ENCODE measurements around the gene DIS3L2.

DIS3L2 gene

DNA sequence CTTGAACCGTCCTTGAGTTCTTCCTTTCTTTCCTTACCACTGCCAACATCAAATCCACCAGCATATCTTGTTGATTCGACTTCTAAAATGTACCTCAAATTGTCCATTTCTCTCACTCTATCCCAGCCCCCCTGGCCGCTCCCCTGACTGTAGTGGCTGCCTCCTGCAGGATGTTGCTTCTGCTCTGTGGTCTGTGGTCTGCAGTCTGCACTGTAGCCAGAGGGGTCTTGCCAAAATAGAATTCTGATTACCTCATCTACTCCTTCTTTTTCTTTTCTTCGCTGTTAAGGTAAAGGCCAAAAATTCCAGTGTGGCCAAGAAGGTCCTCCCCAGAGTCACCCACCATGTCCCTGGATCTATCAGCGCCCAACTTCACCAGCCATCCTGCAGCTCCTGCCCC is 337.6 kb downstream of the DIS3L2 start:
- DNase-seq: no peak

GRCh38 chr2:232299927-232300674 is 338.6 kb downstream of the DIS3L2 start:
- H3K27me3 ChIP-seq (ENCODE audit: insufficient read depth, low read length, poor library complexity): no peaks in the 10 kb centered on the region
- no peaks in the 10 kb centered on the region for H3K36me3 ChIP-seq (ENCODE audit: control insufficient read depth, insufficient read depth, low read length)
- no peak for DNase-seq
- H4K5ac ChIP-seq (ENCODE audit: low read length): no peak overlapping the region
- no CpG with 5 or more reads among the region's 6 CpGs for WGBS (ENCODE audit: extremely low coverage, insufficient coverage, low lambda C conversion rate)
- H3K9ac ChIP-seq (ENCODE audit: low read length): no peak overlapping the region
- no peak overlapping the region for H2BK120ac ChIP-seq (ENCODE audit: low read depth, low read length)
- H2AK5ac ChIP-seq (ENCODE audit: low read length): no peak overlapping the region
- no peak overlapping the region for H3K4me3 ChIP-seq (ENCODE audit: low read length)
- no peak overlapping the region for H3K23ac ChIP-seq (ENCODE audit: low read length)
- no peak overlapping the region for H2BK5ac ChIP-seq (ENCODE audit: low read length)
- H3K27ac ChIP-seq (ENCODE audit: low read depth, low read length): no peak overlapping the region
- no peak overlapping the region for H4K8ac ChIP-seq (ENCODE audit: low read depth, low read length)
- H3K4me1 ChIP-seq (ENCODE audit: control insufficient read depth, low read depth, low read length): no peaks in the 10 kb centered on the region
- H3K56ac ChIP-seq (ENCODE audit: low read length): no peak overlapping the region
- no peak overlapping the region for H3K4ac ChIP-seq (ENCODE audit: low read depth, low read length)
- no peaks in the 10 kb centered on the region for H3K79me2 ChIP-seq (ENCODE audit: control insufficient read depth, insufficient read depth, low read length)
- H2BK15ac ChIP-seq (replicated peaks; ENCODE audit: low read depth): no peak overlapping the region
- no peaks in the 10 kb centered on the region for H3K79me1 ChIP-seq (ENCODE audit: low read length)
- H3K4me2 ChIP-seq (ENCODE audit: low read length): no peak overlapping the region
- no peak overlapping the region for H3K18ac ChIP-seq (ENCODE audit: low read length)

More for the DNA sequence above, 337.6 kb downstream of the DIS3L2 start:
- Histone ChIP-seq H3K79me2 (ENCODE audit: control insufficient read depth, insufficient read depth, low read length) (no peaks in the 10 kb centered on the region), H3K27me3 (ENCODE audit: insufficient read depth, low read length, poor library complexity) (no peaks in the 10 kb centered on the region), H3K27ac (ENCODE audit: low read depth, low read length) (no peak overlapping the region), H3K56ac (ENCODE audit: low read length) (no peak overlapping the region), H3K4me3 (ENCODE audit: low read length) (no peak overlapping the region), H3K79me1 (ENCODE audit: low read length) (no peaks in the 10 kb centered on the region), H2AK5ac (ENCODE audit: low read length) (no peak overlapping the region), H3K4me2 (ENCODE audit: low read length) (no peak overlapping the region), H2BK15ac (replicated peaks; ENCODE audit: low read depth) (no peak overlapping the region), H2BK5ac (ENCODE audit: low read length) (no peak overlapping the region), H3K9ac (ENCODE audit: low read length) (no peak overlapping the region), H4K5ac (ENCODE audit: low read length) (no peak overlapping the region), H3K36me3 (ENCODE audit: control insufficient read depth, insufficient read depth, low read length) (no peaks in the 10 kb centered on the region), H3K4me1 (ENCODE audit: control insufficient read depth, low read depth, low read length) (no peaks in the 10 kb centered on the region), H3K23ac (ENCODE audit: low read length) (no peak overlapping the region), H2BK120ac (ENCODE audit: low read depth, low read length) (no peak overlapping the region), H3K18ac (ENCODE audit: low read length) (no peak overlapping the region), H4K8ac (ENCODE audit: low read depth, low read length) (no peak overlapping the region), H3K4ac (ENCODE audit: low read depth, low read length) (no peak overlapping the region)
- WGBS (ENCODE audit: extremely low coverage, insufficient coverage, low lambda C conversion rate): no CpG with 5 or more reads among the region's 5 CpGs

DNA sequence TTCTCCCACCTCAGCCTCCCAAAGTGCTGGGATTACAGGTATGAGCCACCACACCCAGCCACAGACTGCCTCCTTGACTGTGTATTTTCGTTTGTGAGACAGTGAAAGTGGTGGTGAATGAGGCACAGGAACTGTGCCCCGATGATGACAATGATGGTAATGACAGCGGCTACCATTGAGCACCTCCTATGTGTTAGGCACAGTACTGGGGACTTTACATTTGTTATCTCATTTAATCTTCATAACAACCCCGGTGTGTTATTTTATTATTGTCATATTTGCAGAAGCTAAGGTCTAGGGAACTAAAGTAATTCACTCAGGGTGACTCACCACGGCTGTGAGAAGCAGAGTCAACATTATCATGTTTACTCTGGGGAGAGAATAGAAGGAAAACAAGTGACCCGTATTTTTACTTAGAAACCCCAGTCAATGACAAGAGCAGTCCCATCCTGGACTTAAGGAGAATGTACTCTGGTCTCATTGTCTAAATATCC is 339.4 kb downstream of the DIS3L2 start:
- Histone ChIP-seq H3K79me1 (ENCODE audit: low read length) (no peaks in the 10 kb centered on the region), H3K36me3 (ENCODE audit: control insufficient read depth, insufficient read depth, low read length) (no peaks in the 10 kb centered on the region), H2BK5ac (ENCODE audit: low read length) (no peak overlapping the region), H3K79me2 (ENCODE audit: control insufficient read depth, insufficient read depth, low read length) (no peaks in the 10 kb centered on the region), H2BK15ac (replicated peaks; ENCODE audit: low read depth) (no peak overlapping the region), H3K18ac (ENCODE audit: low read length) (no peak overlapping the region), H3K27me3 (ENCODE audit: insufficient read depth, low read length, poor library complexity) (no peaks in the 10 kb centered on the region), H2AK5ac (ENCODE audit: low read length) (no peak overlapping the region), H3K27ac (ENCODE audit: low read depth, low read length) (no peak overlapping the region), H3K4me2 (ENCODE audit: low read length) (no peak overlapping the region), H4K5ac (ENCODE audit: low read length) (no peak overlapping the region), H3K4ac (ENCODE audit: low read depth, low read length) (no peak overlapping the region), H3K9ac (ENCODE audit: low read length) (no peak overlapping the region), H2BK120ac (ENCODE audit: low read depth, low read length) (no peak overlapping the region), H3K56ac (ENCODE audit: low read length) (no peak overlapping the region), H3K4me1 (ENCODE audit: control insufficient read depth, low read depth, low read length) (no peaks in the 10 kb centered on the region), H3K4me3 (ENCODE audit: low read length) (no peak overlapping the region), H3K23ac (ENCODE audit: low read length) (no peak overlapping the region), H4K8ac (ENCODE audit: low read depth, low read length) (no peak overlapping the region)
- no peak for DNase-seq
- WGBS (ENCODE audit: extremely low coverage, insufficient coverage, low lambda C conversion rate): no CpG with 5 or more reads among the region's 6 CpGs

DNA sequence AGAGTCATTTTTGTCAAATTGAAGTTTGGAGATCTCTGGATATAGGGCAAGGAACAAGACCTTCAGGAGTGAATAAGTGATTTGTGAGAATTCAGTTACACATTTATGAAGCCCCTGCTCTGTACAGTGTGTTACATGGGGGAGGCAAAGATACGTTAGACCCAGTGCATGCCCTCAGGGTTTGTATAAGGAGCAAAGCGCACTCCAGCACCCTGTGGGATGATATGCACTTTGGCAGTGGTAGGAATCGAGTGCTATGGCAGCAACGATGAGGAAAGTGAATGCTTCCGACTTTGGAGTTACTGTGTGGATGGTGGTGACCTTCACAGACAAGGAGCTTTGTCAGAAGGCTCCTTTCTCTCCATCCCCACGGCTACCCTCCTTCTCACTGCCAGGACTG is 342.7 kb downstream of the DIS3L2 start:
- H3K56ac ChIP-seq (ENCODE audit: low read length): no peak overlapping the region
- H2BK5ac ChIP-seq (ENCODE audit: low read length): no peak overlapping the region
- H2BK120ac ChIP-seq (ENCODE audit: low read depth, low read length): no peak overlapping the region
- WGBS (ENCODE audit: extremely low coverage, insufficient coverage, low lambda C conversion rate): no CpG with 5 or more reads among the region's 6 CpGs
- no peak overlapping the region for H3K4me3 ChIP-seq (ENCODE audit: low read length)
- no peaks in the 10 kb centered on the region for H3K4me1 ChIP-seq (ENCODE audit: control insufficient read depth, low read depth, low read length)
- H3K18ac ChIP-seq (ENCODE audit: low read length): no peak overlapping the region
- H3K79me2 ChIP-seq (ENCODE audit: control insufficient read depth, insufficient read depth, low read length): no peaks in the 10 kb centered on the region
- no peak overlapping the region for H3K4ac ChIP-seq (ENCODE audit: low read depth, low read length)
- no peak for DNase-seq
- no peak overlapping the region for H3K27ac ChIP-seq (ENCODE audit: low read depth, low read length)
- no peak overlapping the region for H3K9ac ChIP-seq (ENCODE audit: low read length)
- no peak overlapping the region for H4K8ac ChIP-seq (ENCODE audit: low read depth, low read length)
- H3K4me2 ChIP-seq (ENCODE audit: low read length): no peak overlapping the region
- no peak overlapping the region for H3K23ac ChIP-seq (ENCODE audit: low read length)
- H3K27me3 ChIP-seq (ENCODE audit: insufficient read depth, low read length, poor library complexity): no peaks in the 10 kb centered on the region
- H3K36me3 ChIP-seq (ENCODE audit: control insufficient read depth, insufficient read depth, low read length): no peaks in the 10 kb centered on the region
- H4K5ac ChIP-seq (ENCODE audit: low read length): no peak overlapping the region
- no peak overlapping the region for H2BK15ac ChIP-seq (replicated peaks; ENCODE audit: low read depth)
- no peaks in the 10 kb centered on the region for H3K79me1 ChIP-seq (ENCODE audit: low read length)
- no peak overlapping the region for H2AK5ac ChIP-seq (ENCODE audit: low read length)

GRCh38 chr2:232306741-232307305 is 345.3 kb downstream of the DIS3L2 start:
- no peak overlapping the region for H3K4me2 ChIP-seq (ENCODE audit: low read length)
- WGBS (ENCODE audit: extremely low coverage, insufficient coverage, low lambda C conversion rate): no CpG with 5 or more reads among the region's 7 CpGs
- H4K8ac ChIP-seq (ENCODE audit: low read depth, low read length): no peak overlapping the region
- H3K27ac ChIP-seq (ENCODE audit: low read depth, low read length): no peak overlapping the region
- no peak for DNase-seq
- H3K18ac ChIP-seq (ENCODE audit: low read length): no peak overlapping the region
- H4K5ac ChIP-seq (ENCODE audit: low read length): no peak overlapping the region
- H2BK15ac ChIP-seq (replicated peaks; ENCODE audit: low read depth): no peak overlapping the region
- H3K4me1 ChIP-seq (ENCODE audit: control insufficient read depth, low read depth, low read length): no peaks in the 10 kb centered on the region
- no peak overlapping the region for H3K4ac ChIP-seq (ENCODE audit: low read depth, low read length)
- no peak overlapping the region for H3K4me3 ChIP-seq (ENCODE audit: low read length)
- H3K79me2 ChIP-seq (ENCODE audit: control insufficient read depth, insufficient read depth, low read length): no peaks in the 10 kb centered on the region
- H3K23ac ChIP-seq (ENCODE audit: low read length): no peak overlapping the region
- no peak overlapping the region for H2AK5ac ChIP-seq (ENCODE audit: low read length)
- no peak overlapping the region for H3K9ac ChIP-seq (ENCODE audit: low read length)
- H3K27me3 ChIP-seq (ENCODE audit: insufficient read depth, low read length, poor library complexity): no peaks in the 10 kb centered on the region
- no peak overlapping the region for H2BK5ac ChIP-seq (ENCODE audit: low read length)
- no peaks in the 10 kb centered on the region for H3K36me3 ChIP-seq (ENCODE audit: control insufficient read depth, insufficient read depth, low read length)
- no peak overlapping the region for H3K56ac ChIP-seq (ENCODE audit: low read length)
- no peaks in the 10 kb centered on the region for H3K79me1 ChIP-seq (ENCODE audit: low read length)
- H2BK120ac ChIP-seq (ENCODE audit: low read depth, low read length): no peak overlapping the region
